ENCODE data around the gene TLE5. TPM values are rescaled to one million over a fixed set of nuclear protein-coding genes. Genes with fewer than 3 reads are reported as not detected.
"Not testable (repeated sequence)": the region's sequence is repeated elsewhere in the genome, so short reads cannot be mapped to it uniquely, and the experiment has no call there.

The TLE5 gene
- total RNA-seq, 1 donor from 2014 or later = 238 TPM

- ATAC-seq = no peak
These were observed 34.1 kb upstream of the TLE5 start for GRCh38 chr19:3096267-3096901.

DNA sequence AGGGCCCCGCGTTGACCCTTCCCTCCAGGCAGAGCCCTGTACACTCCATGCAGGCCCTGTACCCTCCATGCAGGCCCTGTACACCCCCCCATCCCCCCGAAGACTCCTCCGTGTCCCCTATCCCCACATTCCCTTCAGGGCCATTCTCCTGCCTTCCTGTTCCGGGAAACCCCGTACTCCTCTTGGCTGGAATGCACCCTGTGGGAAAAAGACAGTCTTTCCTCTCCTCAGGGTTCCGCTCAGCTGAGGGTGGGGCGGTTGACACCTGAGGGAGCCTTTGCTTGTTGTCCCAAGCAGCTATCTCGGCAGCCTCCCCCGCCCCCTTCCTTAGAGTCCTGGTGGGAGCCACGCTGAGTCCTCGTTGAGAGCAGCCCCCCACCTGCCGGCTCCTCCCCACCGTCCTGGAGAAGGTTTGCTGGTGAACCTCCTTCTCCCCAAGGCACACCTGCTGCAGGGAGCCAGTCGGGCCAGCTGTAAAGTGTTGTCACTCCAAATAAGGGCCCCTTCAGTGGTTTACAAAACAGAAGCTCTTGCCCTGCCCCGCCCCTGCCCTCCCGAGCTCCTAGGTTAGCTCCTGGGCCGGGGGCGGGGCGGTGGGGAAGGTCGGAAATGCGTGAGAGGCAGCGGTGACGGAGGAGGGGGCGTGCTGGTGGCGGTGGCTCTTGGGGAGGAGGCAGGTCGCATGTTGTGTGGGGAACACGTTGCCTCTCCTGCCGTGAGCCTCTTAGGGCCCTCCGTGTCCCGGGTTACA is 33.3 kb upstream of the TLE5 start:
- no peak for ATAC-seq

DNA sequence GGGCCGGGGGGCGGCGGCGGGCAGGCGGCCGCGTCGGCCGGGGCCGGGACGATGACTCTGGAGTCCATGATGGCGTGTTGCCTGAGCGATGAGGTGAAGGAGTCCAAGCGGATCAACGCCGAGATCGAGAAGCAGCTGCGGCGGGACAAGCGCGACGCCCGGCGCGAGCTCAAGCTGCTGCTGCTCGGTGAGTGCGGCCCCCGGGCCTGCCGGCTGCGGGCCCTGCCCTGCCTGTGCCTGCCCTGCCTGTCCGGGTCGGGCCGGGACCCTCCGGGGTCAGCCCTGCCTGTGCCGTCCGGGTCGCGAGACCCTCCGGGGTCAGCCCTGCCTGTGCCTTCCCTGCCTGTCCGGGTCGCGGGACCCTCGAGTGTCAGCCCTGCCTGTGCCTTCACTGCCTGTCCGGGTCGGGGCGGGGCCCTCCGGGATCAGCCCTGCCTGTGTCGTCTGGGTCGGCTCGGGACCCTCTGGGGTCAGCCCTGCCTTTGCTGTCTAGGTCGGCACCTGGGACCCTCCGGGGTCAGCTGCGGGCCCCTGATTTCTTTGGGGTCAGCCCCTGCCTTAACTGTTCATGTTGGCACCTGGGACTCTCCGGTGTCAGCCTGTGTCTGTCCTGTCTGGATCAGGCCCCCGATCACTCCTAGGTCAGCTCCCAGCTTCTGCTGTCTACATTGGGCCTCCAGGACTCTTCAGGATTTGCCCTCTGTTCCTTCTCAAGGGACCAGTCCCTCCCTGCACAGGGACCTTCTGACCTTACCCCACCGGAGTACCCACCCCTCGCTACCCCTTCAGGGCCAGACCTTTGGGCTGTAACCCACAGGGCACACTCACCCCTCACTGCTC is 32.5 kb upstream of the TLE5 start:
- ATAC-seq = peak; percentile 1

DNA sequence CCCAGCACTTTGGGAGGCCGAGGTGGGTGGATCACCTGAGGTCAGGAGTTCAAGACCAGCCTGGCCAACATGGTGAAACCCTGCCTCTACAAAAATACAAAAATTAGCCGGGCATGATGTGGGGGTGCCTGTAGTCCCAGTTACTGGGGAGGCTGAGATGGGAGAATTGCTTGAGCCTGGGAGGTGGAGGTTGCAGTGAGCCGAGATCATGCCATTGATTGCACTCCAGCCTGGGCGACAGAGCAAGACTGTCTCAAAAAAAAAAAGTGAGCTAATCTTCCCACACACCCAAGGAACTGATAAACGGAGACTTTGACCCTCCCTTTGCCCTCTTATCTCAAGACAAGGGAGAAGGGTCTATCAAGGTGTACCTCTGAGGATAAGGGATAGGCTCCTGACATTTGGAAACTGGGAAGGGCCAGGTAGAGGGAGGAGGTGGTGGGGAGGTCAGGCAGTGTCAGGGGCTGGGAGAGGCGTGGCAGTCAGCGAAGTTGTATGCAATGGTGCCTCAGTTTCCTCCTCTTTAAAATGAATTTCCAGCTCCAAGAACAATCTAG is 27.1 kb upstream of the TLE5 start:
- ATAC-seq = not testable (repeated sequence)

- ATAC-seq = no peak
These were observed 25.5 kb upstream of the TLE5 start for GRCh38 chr19:3087769-3088168.

DNA sequence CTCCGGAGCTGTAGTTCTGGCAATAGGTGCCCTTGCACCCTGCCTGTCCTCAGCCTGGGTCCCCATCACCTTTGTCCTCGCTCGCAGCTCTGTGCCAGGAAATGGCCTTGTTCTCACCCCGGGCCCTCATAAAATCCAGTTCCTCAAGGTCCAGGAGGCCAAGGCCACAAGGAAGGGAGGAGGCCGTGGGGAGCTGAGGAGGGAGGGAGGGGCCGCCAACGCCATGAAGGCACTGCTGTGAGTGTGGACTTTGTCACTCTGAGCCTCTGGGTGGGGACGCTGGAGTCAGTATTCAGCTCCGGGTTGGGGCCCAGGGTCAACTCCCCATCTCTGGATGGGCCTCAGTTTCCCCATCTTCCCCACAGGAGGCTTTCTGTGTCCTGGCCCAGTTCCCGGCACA is 22.6 kb upstream of the TLE5 start:
- no peak for ATAC-seq

DNA sequence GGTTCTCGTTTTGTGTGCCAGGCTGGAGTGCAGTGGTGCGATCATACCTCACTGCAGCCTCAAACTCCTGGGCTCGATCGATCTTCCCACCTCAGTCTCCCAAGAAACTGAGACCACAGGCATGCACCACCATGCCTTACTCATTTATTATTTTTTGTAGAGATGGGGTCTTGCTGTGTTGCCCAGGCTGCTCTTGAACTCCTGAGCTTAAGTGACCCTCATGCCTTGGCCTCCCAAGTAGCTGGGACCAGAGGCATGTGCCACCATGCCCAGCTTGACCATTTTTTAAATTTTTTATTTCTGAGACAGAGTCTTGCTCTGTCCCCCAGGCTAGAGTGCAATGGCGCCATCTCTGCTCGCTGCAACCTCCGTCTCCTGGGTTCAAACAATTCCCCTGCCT is 21.7 kb upstream of the TLE5 start:
- no peak for ATAC-seq

- no peak for ATAC-seq
These were observed 20.0 kb upstream of the TLE5 start for GRCh38 chr19:3082331-3082730.

- ATAC-seq = peak; percentile 56
These were observed 18.0 kb upstream of the TLE5 start for GRCh38 chr19:3080286-3080685.

DNA sequence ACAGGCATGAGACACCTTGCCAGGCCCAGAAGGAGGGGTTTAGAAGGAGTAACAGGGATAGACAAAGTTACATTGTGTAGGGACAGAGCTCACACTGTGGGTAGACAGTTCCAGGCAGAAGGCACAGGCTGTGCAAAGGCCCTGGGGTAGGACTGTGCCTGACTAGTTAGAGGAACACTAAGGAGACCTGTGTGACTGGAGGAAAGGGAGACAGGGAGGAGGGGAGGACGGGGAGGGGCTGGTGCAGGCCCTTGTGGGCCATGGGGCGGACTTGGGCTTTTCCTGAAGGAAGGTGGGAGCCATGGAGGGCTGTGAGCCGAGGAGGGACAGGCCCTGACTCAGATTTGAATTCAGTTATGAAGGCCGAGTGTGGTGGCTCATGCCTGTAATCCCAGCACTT is 17.3 kb upstream of the TLE5 start:
- no peak for ATAC-seq

DNA sequence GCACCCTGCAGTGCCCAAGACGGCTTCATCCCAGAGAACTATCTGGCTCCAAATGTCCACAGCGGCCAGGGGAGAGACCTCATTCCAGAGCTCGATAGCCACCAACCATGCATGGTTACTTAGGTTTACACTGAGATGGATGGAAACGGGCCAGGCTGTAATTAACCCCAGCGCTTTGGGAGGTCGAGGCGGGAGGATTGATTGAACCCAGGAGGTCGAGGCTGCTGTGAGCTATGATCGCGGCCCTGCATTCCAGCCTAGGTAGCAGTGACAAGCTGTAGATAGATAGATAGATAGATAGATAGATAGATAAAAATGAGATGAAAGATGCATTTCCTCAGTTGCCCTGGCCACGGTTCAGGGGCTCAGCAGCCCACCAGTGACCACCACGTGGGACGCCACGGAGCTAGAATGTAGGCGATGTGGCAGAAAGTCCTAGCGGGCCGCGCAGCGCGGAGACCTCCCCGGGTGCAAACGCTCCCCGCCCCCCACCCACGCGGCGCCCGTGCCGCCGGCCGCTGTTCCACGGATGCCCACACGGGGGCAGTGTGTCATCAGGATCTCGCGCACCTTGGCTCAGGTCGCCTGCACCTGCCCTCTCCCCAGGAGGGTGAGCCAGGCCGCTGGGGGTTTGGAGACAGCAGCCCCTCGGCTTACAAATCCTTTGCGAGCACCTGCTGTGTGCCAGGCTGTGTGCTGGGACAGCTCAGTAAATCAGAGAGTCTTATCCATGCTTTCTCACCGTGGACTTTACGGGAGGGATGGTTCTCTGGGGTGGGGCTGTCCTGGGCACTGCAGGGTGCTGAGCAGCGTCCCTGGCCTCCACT is 13.5 kb upstream of the TLE5 start:
- ATAC-seq = peak; percentile 82

DNA sequence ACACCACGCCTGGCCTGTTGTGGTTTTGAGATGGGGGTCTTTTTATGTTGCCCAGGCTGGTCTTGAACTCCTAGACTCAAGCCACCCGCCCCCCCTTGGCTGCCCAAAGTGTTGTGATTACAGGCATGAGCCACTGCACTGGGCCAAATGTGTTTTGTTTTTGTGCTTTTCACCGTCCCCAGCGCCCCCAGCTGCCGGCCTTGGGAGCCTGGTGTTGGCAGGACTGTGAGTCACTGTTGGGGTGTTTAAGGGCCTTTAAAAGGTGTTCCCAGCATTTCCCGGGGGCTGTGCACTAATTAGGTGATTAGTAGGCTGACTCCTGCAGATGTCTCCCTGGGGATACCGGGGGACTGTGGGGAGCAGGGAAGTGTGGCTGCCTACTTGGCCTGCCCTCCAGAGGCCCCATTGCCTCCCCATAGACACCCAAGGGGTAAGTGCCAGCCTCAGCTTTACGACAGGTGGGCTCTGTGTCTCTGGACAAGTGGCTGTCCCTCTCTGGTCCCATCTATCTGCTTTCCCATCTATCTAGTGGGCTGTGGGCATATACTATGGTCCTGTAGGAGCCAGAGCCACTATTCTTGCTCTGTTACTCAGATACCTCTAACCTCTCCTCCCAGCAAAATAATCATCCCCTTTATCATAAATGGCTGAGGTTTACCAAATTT is 11.8 kb upstream of the TLE5 start:
- ATAC-seq = no peak

- ATAC-seq = peak; percentile 46
These were observed 10.9 kb upstream of the TLE5 start for GRCh38 chr19:3073159-3073563.

- no peak for ATAC-seq
These were observed 9.5 kb upstream of the TLE5 start for GRCh38 chr19:3071768-3072167.

- ATAC-seq = peak; percentile 5
These were observed 5.8 kb upstream of the TLE5 start for GRCh38 chr19:3068071-3068470.

DNA sequence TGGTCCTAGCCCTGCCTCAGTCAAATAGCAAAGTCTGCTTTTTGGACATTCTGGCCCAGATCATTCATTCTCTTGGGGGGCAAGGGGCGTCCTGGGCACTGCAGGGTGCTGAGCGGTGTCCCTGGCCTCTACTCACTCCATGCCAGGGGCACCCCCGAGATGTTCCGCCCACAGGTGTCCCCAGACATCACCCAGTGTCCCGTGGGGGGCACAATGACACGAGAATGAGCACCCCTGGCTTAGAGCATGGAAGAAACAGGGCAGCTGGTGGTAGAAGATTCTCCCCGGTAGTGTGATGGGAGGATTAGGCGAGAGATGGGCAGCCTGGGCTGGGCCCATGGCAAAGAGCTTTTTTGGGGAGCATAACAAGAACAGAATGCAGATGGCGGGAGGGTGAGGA is 5.3 kb upstream of the TLE5 start:
- ATAC-seq = no peak

DNA sequence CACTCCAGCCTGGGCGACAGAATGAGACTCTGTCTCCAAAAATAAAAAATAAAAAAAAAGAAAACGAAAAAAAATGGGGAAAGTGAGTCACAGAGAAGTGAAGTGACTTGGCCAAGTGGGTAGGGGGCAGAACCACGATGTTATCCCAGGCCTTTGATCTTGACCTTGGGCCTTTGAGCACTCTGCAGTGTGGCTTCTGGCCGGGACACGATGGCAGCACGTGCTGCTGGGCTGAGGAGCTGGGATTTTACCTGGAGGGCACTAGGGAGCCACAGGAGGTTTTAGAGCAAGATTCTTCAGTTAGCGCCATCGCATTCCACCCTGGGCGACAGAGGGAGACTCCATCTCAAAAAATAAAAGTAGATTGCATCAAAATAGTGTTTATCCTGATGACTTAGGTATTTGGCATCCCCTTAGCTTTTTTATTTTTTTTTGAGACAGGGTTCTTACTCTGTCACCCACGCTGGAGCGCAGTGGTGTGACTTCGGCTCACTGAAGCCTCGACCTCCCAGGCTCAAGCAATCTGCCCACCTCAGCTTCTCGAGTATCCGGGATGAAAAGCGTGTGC is 4.3 kb upstream of the TLE5 start:
- ATAC-seq = no peak

DNA sequence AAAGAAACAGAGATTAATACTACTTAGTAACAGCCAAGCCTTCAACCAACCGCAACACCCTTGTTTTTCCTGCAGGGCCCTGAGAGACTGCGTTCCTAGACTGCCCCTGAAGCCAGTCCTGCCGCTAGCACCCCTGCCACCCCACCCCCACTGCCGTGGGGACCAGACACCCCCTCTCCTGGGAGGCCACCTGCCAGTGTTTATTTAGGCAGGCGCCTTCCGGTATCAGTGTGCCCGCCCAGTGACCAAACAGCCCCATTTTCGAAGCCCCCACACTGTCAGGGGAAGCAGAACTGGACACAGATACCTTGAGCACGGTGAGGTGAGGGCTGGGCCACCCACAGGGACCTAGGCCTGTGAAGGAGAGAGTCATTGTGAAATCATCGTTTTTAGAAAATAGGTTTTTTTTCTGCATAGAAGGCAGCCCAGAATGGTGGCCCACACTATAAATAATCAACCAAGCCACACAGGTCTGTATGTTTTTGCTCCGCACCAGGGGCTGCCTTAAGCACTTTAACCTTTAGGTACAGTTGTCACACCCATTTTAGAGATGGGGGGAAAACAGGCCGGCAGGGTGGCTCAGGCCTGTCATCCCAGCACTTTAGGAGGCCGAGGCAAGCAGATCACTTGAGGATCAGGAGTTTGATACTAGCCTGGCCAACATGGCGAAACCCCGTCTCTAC is 3.5 kb upstream of the TLE5 start:
- ATAC-seq = no peak

DNA sequence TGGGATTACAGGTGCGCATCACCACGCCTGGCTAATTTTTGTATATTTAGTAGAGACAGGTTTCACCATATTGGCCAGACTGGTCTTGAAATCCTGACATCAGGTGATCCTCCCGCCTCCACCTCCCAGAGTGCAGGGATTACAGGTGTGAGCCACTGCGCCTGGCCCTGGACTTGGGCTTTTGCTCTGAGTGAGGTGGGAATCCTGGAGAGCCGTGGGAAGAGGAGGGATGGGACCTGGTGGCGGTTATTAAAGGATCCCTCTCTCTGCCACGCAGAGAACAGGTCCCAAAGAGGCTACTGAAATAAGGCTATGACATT is 1.7 kb upstream of the TLE5 start:
- ATAC-seq = no peak

DNA sequence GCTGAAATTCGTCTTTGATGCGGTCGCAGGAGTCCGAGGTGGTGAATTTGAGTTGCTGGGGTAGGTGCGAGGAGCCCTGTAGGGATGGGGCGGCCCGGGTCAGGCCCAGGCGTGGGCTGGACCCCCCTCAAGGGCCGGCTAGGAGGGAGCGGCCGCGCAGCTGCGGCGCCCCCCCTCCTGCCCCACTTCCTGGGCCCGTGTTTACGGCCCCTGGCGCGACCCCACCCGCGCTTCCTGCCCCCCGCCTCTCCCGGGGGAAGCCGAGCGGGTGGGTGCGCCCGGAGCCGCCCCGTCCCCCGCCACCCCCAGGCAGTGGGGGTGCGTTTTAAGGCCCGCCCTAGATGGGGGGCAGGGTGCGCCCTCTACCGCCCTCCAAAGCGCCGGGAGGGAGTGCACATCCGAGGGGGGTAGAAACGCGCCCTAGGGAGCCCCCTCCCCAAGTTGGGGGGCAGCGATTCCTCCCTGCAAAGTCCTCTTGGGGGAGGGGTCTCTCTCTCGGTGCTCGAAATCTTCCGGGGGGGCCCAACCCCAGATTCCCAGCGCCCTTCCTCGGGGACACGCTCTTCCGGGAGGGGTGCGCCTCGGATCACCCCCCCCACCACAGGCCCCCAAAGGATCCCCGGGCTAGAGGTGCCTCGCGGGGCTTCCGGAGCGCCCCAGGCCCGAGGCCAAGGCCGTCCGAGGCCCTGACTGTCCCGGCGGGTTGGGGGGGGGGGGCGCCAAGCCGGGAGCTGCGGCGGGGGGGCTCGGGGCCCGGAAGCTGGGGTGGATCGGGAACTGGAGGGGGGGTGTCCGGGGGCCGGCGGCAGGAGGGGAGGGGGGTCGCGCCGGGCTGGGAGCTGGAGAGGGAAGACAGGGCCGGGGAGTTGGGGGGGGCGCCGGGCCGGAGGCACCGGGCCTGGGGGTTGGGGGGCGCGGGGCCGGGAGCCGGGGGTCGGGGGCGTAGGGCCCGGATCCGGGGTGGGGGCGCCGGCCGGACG is 823 bp downstream of the TLE5 start:
- ATAC-seq = peak; percentile 53
